ENCODE results near the gene PLXNB2.
"Not testable (repeated sequence)": the region's sequence is repeated elsewhere in the genome, so short reads cannot be mapped to it uniquely, and the experiment has no call there.

PLXNB2 gene

DNA sequence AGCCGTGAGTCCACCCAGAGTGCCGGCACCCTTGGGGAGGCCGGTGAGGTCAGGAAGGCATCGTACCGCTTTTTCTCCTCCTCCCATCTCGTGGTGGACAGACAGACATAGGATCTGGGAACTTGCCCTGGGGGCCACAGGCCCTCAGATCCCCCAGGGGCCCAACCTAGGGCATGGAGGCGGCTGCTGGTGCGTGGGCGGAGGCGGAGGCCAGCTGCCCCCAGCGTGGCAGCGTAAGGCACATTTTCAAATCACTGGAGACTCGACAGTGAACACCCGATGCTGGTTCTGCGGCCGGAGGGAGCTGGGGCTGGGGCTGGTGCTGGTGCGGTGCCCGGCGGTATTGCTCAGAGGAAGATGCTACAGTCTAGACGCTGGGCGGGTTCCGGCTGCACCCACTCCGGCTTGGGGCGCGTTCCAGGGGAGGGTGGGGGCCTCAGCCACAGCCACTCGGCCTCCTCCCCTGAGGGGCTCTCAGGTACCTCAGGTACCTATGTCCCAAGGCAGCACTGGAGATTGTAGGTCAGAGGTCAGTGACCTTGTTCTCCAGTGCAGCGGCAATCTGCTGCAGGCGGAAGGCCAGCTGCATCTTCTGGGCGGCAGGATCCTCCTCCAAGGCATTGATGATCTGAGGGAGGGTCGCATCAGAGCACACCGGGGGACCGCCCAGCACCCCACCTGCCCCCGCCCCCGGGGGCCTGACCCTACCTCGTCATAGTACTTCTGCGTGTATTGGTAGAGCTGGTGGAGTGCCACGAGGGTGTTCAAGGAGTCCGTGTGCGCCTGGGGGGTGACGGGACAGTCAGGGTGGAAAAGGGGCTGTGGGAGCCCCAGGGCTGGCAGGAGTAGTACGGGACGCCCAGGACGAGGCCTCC, 32.0 kb downstream of the PLXNB2 start:
- Mint-ChIP-seq H3K4me3 (no peak overlapping the region), H3K27ac (no peak overlapping the region), H3K9me3 (no peaks in the 10 kb centered on the region), H3K4me1 (ENCODE audit: low read depth) (peaks cover 14% of the 10 kb centered on the region), H3K27me3 (peaks cover 4% of the 10 kb centered on the region), H3K36me3 (ENCODE audit: low read depth) (no peaks in the 10 kb centered on the region)

DNA sequence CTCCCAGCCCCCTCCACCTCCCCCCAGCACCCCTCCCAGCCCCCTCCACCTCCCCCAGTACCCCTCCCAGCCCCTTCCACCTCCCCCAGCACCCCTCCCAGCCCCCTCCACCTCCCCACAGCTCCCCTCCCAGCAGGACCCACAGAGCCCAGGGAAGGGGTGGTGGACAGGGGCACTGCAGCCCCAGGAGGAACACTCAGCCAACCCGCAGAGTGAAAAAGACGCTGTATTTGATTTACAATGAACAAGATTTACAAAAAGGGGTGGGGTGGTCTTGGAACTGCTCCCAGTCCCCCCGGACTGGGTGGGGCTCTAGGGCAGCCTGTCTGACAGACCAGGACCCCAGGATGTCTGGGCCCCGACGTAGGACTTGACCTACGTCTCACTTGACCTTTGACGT, 32.7 kb downstream of the PLXNB2 start:
- no peaks in the 10 kb centered on the region for H3K36me3 Mint-ChIP-seq (ENCODE audit: low read depth)
- H3K27ac Mint-ChIP-seq = no peak overlapping the region

DNA sequence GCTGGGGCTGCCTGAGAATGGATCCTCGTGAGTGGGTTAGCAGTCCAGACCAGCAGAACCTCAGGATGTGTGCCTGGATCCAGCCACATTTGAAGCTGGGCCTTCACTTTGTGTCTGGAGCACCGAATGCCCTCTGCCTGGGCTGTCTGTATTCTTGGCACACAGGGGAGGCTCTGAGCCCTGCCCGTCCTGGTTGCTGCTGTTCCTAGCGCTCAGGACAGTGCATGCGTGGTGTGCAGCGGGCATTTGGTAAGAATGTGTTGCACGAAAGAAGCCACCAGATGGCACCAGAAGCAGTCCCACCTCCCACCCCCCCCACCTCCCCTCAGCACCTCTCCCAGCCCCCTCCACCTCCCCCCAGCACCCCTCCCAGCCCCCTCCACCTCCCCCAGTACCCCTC, 33.1 kb downstream of the PLXNB2 start:
- no peaks in the 10 kb centered on the region for H3K9me3 Mint-ChIP-seq
- H3K36me3 Mint-ChIP-seq (ENCODE audit: low read depth) = no peaks in the 10 kb centered on the region
- H3K4me3 Mint-ChIP-seq = no peak overlapping the region
- H3K27me3 Mint-ChIP-seq = peaks cover 4% of the 10 kb centered on the region
- no peak overlapping the region for H3K27ac Mint-ChIP-seq
- peaks cover 14% of the 10 kb centered on the region for H3K4me1 Mint-ChIP-seq (ENCODE audit: low read depth)

More for the DNA sequence above, 32.7 kb downstream of the PLXNB2 start:
- no peaks in the 10 kb centered on the region for H3K9me3 Mint-ChIP-seq
- H3K4me1 Mint-ChIP-seq (ENCODE audit: low read depth) = peaks cover 14% of the 10 kb centered on the region
- H3K4me3 Mint-ChIP-seq = no peak overlapping the region
- peaks cover 4% of the 10 kb centered on the region for H3K27me3 Mint-ChIP-seq

DNA sequence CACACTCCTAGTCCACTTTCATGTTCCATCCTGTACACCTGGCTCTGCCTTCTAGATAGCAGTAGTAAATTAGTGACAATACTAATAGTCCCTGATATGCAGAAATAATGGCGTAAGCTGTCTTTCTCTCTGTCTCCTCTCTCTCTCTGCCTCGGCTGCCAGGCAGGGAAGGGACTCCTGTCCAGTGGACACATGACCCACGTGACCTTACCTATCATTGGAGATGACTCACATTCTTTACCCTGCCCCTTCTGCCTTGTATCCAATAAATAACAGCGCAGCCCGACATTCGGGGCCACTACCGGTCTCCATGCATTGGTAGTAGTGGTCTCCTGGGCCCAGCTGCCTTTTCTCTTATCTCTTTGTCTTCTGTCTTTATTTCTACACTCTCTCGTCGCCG, 33.7 kb downstream of the PLXNB2 start:
- not testable (repeated sequence) for H3K9me3 Mint-ChIP-seq; H3K36me3 Mint-ChIP-seq (ENCODE audit: low read depth); H3K27me3 Mint-ChIP-seq; H3K27ac Mint-ChIP-seq; H3K4me3 Mint-ChIP-seq
- peaks cover 14% of the 10 kb centered on the region for H3K4me1 Mint-ChIP-seq (ENCODE audit: low read depth)

DNA sequence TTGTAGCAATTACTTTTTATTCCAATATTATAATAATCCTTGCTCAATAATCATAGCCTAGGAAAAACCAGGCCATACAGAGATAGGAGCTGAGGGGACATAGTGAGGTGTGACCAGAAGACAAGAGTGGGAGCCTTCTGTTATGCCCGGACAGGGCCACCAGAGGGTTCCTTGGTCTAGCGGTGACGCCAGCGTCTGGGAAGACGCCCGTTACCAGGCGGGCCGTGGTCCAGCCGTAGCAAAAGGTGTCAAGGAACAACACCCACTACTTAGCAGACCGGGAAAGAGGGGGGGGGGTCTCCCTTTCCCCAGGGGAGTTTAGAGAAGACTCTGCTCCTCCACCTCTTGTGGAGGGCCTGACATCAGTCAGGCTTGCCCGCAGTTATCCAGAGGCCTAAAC, 34.1 kb downstream of the PLXNB2 start:
- not testable (repeated sequence) for H3K27ac Mint-ChIP-seq; H3K9me3 Mint-ChIP-seq; H3K36me3 Mint-ChIP-seq (ENCODE audit: low read depth); H3K27me3 Mint-ChIP-seq; H3K4me3 Mint-ChIP-seq
- H3K4me1 Mint-ChIP-seq (ENCODE audit: low read depth) = peaks cover 14% of the 10 kb centered on the region

DNA sequence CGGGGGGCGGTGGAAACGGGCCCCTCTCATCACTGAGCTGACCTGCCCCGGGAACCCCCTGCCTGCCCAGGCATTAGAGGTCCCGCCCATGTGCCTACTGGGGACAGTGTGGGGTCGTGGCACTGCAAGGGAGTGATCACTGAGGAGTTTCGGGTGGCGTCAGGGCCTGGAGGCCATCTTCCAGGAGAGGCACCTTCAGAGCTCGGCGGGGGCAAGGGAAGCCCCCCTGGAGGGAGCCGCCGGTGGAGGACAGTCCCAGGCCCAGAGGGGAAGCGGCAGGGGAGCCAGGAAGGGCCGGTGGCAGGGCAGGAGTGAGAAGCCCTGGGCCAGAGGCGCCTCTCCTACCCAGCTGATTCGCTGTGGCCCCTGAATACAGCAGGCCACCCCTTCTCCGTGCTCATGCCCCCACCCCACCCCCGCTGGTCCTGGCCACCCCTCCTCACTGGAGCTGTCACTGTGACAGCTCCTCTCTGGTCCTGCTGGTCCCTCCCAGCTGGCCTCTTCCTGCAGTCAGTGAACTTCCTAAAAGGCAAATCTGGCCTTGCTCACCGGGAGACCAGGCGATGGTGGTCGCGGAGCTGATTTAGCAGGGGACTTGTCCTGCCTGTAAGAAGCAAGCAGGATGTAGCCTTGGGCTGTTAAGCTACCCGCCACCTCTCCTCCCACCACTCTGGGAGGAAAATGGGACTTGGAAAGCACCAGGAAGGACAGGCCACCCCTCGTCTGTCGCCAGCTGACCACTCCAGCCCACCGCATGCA, 35.2 kb downstream of the PLXNB2 start:
- Mint-ChIP-seq H3K27ac (no peak overlapping the region), H3K4me1 (ENCODE audit: low read depth) (peaks cover 17% of the 10 kb centered on the region), H3K9me3 (no peaks in the 10 kb centered on the region), H3K27me3 (peaks cover 4% of the 10 kb centered on the region), H3K4me3 (no peak overlapping the region), H3K36me3 (ENCODE audit: low read depth) (no peaks in the 10 kb centered on the region)

DNA sequence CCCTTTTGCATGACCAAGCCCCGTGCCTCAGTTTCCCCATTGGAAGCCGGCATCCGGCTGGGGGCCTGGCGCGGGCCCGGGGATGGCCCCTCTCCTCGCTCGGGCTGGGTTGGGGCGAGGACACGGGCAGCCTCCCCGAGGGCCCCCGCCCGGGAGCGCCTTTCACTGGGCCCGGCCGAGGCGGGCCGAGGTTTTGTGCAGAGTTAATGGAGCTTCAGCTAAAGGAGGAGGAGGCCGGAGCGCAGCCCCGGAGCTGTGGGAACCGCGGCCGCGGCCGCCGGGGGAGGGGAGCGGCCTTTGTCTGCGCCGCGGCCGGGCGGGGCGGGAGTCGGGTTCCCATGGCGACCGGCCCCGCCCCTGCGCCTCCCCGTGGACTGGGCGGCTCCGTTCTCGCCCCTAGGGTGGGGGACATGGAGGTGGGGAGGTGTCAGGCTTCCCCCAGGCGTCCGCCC, 35.9 kb downstream of the PLXNB2 start:
- Mint-ChIP-seq H3K4me3 (no peak overlapping the region), H3K27ac (no peak overlapping the region), H3K36me3 (ENCODE audit: low read depth) (no peaks in the 10 kb centered on the region), H3K27me3 (peaks cover 4% of the 10 kb centered on the region), H3K9me3 (no peaks in the 10 kb centered on the region), H3K4me1 (ENCODE audit: low read depth) (peaks cover 17% of the 10 kb centered on the region)

DNA sequence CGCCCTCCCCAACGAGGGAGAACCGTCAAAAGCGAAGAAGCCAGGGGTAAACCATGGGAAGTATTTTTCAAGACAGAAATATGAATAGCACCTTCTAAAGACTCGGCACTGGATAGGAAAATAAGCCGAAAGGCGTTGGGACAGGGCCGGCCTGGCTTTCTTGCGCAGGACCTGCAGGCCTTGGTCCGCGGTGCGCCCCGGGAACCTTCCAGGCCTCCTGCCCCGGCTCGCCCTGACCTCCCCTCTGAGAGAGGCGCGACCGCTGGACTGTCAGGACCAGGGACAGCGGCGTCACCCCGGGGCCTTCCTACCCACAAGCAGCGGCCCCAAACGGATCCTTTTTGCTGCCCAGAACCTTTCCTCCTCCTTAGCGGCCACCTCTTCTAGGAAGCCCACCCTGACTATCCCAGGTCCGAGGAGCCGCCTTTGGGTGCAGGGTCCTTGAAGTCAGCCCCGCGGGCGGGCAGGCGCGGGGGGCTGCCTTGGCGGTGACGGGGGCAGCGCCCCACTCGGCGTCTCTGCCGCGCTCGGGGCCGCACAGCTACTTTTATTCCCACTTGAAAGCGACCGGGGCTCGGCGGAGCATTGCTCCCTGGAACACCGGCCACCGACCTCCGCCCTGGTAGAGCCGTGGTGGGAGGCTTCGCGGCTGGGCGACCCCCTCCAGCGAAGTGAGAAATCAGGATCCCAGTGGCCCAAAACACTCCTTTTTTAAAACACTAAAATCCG, 36.6 kb downstream of the PLXNB2 start:
- Mint-ChIP-seq H3K4me3 (peak overlapping the region; percentile 70), H3K36me3 (ENCODE audit: low read depth) (no peaks in the 10 kb centered on the region), H3K27ac (no peak overlapping the region), H3K27me3 (peaks cover 4% of the 10 kb centered on the region), H3K9me3 (no peaks in the 10 kb centered on the region), H3K4me1 (ENCODE audit: low read depth) (peaks cover 17% of the 10 kb centered on the region)

DNA sequence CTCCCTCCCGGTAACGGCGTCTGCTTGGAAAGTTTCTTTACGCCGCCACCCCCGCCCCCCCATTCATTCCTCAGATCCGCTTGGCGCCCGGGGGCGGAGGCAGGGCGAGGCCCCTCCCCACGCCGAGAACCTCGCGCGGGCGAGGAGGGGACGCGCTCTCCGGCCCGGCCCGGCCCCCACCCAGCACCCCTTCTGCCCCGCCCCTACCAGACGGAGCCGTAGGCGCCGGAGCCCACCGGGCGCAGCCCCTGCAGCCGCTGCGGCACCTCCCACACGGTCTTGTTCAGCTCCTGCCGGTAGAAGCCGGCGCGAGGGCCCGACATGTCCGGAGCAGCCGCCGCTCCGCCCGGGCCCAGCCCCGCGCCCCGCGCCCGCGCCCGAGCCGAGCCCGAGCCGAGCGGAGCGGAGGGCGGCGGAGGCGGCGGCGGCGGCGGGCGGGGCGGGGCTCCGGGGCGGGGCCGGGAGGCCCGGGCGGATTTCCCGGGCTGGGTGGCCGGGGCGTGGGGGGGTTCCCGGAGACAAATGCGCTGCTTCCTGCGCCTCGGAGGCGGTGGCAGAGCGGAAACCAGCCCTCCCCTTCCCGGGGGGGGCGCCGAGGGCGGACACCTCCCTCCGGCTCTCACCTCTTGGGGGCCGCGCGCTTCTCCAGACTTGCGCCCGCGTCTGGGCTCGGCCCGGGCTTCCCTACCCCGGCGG, 37.3 kb downstream of the PLXNB2 start, which contains the start of gene MAPK11:
Gene MAPK11, minus strand, starts transcription at position 411 of the 696 bp plus-strand sequence. Its CDS starts 88 bp downstream, at position 323.
- peak within 1 kb of the TSS; percentile 70 for H3K4me3 Mint-ChIP-seq
- H3K27ac Mint-ChIP-seq = no peak within 1 kb of the TSS
- peaks cover 17% of the 10 kb centered on the region for H3K4me1 Mint-ChIP-seq (ENCODE audit: low read depth)
- H3K27me3 Mint-ChIP-seq = peaks cover 4% of the 10 kb centered on the region
- H3K9me3 Mint-ChIP-seq = no peaks in the 10 kb centered on the region
- no peaks in the 10 kb centered on the region for H3K36me3 Mint-ChIP-seq (ENCODE audit: low read depth)

DNA sequence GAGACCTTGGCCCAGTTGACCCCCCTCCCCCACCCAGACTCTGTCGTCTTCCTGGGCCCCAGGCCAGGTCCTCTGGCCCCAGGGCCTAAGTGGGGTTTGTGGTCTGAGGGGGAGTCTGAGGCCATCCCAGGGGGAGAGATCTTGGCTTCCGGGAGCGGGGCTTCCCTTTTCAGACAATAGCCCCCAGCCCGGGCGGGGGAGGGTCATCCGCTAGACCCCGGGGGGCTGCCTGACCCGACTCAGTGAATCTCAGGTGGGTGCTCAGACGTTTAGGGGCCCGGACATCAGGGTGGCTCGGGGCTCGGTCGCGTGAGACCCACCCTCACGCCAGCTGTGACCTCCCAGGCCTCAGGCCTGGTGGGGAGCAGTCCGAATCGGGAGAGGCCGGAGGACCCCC, 37.9 kb downstream of the PLXNB2 start:
- Mint-ChIP-seq H3K27ac (no peak overlapping the region), H3K4me3 (peak overlapping the region; percentile 43), H3K27me3 (peaks cover 4% of the 10 kb centered on the region), H3K9me3 (no peaks in the 10 kb centered on the region), H3K4me1 (ENCODE audit: low read depth) (peaks cover 17% of the 10 kb centered on the region), H3K36me3 (ENCODE audit: low read depth) (no peaks in the 10 kb centered on the region)

DNA sequence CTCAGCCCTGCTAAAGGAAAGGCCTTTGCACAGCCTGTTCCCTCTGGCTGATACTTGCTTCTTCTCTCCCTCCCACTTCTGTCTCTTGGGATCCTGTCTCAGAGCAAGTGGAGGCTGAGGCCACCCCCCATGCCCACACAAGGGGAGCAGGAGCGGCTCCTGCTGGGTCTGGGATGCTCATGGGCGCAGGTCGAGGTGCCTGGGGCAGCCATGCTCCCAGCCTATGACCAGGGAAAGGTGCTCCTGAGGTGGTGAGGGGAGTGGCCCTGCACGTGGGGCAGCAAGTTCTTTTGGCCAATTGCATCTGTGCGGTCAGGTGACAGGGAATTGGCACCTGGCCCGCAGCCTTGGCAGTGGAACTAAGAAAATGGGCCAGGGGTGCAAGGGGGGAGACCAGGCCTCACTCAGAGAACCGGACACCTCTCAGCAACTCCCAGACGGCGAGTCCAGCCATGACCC, 38.8 kb downstream of the PLXNB2 start:
- peaks cover 12% of the 10 kb centered on the region for H3K4me1 Mint-ChIP-seq (ENCODE audit: low read depth)
- H3K4me3 Mint-ChIP-seq = peak overlapping the region; percentile 7
- no peak overlapping the region for H3K27ac Mint-ChIP-seq
- H3K9me3 Mint-ChIP-seq = no peaks in the 10 kb centered on the region
- H3K27me3 Mint-ChIP-seq = no peaks in the 10 kb centered on the region
- H3K36me3 Mint-ChIP-seq (ENCODE audit: low read depth) = no peaks in the 10 kb centered on the region

DNA sequence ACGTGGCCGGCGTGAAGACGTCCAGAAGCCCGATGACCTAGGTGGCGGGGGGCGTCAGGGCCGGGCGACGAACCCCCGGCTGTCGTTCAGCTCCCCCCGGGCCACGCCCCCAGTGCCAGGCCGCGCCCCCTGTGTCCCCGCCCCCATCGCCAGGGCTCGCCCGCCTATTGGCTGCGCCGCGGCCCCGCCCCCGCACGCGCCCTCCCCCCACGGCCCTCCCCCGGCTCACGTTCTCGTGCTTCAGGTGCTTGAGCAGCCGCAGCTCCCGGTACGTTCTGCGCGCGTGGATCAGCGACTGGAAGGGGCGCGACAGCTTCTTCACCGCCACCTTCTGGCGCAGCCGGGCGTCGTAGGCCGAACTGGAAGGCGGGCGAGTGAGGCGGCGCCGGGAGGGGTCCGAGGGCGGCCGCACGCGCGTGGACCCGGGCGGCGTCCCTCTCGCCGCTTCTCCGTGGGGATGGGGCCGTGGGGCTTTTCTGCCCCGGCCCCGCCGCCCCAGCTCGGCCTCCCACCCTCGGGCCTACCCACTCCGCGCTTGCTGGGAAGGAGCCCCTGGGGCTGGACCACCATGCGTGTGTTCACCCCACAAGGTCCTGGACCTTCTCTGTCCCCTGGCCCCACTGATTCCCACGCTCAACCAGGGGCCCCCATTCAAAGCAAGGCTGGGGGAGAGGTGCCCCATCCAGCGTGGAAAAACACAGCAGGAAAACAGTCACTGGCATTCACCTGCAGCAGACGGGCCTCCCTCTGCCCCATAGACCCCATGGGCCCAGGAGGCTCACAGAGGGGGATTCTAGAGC, 39.7 kb downstream of the PLXNB2 start:
- Mint-ChIP-seq H3K27ac (no peak overlapping the region), H3K36me3 (ENCODE audit: low read depth) (no peaks in the 10 kb centered on the region), H3K4me1 (ENCODE audit: low read depth) (peaks cover 11% of the 10 kb centered on the region), H3K27me3 (peaks cover 1% of the 10 kb centered on the region), H3K4me3 (no peak overlapping the region), H3K9me3 (no peaks in the 10 kb centered on the region)

DNA sequence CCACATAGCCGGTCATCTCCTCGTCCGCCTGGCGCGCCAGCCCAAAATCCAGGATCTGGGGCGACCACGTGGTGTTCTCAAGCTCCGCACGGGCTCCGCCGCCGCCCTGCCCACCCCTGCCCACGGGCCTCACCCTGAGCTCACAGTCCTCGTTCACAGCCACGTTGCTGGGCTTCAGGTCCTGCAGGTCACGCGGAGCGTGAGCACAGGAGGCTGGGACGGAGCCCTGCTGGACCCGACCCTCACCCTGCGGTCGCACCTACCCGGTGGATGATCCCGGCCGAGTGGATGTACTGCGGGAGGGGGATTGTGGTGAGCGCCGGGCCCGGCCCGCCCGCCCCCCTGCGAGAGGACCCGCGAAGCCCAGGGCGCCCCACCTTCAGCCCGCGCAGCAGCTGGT, 40.5 kb downstream of the PLXNB2 start:
- Mint-ChIP-seq H3K4me1 (ENCODE audit: low read depth) (peaks cover 17% of the 10 kb centered on the region), H3K27ac (no peak overlapping the region), H3K4me3 (no peak overlapping the region), H3K27me3 (peaks cover 9% of the 10 kb centered on the region), H3K36me3 (ENCODE audit: low read depth) (no peaks in the 10 kb centered on the region), H3K9me3 (no peaks in the 10 kb centered on the region)
